Measurements from ENCODE around the gene TMPRSS9.
A peak's percentile ranks its signal among the peaks of the same experiment; 100 is the strongest.
"Not testable (repeated sequence)": the region's sequence is repeated elsewhere in the genome, so short reads cannot be mapped to it uniquely, and the experiment has no call there.

The TMPRSS9 gene

GRCh38 chr19:2443116-2443784 lies 83.2 kb downstream of the TMPRSS9 start:
- DNase-seq: no peak

- no peak for DNase-seq
These were observed 83.7 kb downstream of the TMPRSS9 start for GRCh38 chr19:2443785-2444182.

GRCh38 chr19:2444251-2445002 lies 84.4 kb downstream of the TMPRSS9 start:
- DNase-seq: no peak

- no peak for DNase-seq
These were observed 86.3 kb downstream of the TMPRSS9 start for GRCh38 chr19:2446381-2446780.

GRCh38 chr19:2449019-2449418 lies 89.0 kb downstream of the TMPRSS9 start:
- DNase-seq: no peak

- no peak for DNase-seq
These were observed 91.1 kb downstream of the TMPRSS9 start for GRCh38 chr19:2451138-2451537.

GRCh38 chr19:2451741-2452140 lies 91.7 kb downstream of the TMPRSS9 start:
- DNase-seq: no peak

- no peak for DNase-seq
These were observed 93.5 kb downstream of the TMPRSS9 start for GRCh38 chr19:2453431-2454025.

- no peak for DNase-seq
These were observed 94.3 kb downstream of the TMPRSS9 start for GRCh38 chr19:2454199-2454961.

GRCh38 chr19:2454962-2455850 lies 95.1 kb downstream of the TMPRSS9 start:
- no peak for DNase-seq

- peak; percentile 4 for DNase-seq
These were observed 95.9 kb downstream of the TMPRSS9 start for GRCh38 chr19:2455851-2456570.

GRCh38 chr19:2457394-2458037 lies 97.5 kb downstream of the TMPRSS9 start:
- no peak for DNase-seq

- no peak for DNase-seq
These were observed 98.0 kb downstream of the TMPRSS9 start for GRCh38 chr19:2458054-2458453.

GRCh38 chr19:2458776-2459175 lies 98.7 kb downstream of the TMPRSS9 start:
- not testable (repeated sequence) for DNase-seq

- no peak for DNase-seq
These were observed 100.2 kb downstream of the TMPRSS9 start for GRCh38 chr19:2460245-2460644.

GRCh38 chr19:2461751-2462634 lies 101.9 kb downstream of the TMPRSS9 start:
- DNase-seq: no peak

- DNase-seq: no peak
These were observed 102.8 kb downstream of the TMPRSS9 start for GRCh38 chr19:2462635-2463421.

- not testable (repeated sequence) for DNase-seq
These were observed 103.6 kb downstream of the TMPRSS9 start for GRCh38 chr19:2463694-2464093.

- DNase-seq: no peak
These were observed 104.3 kb downstream of the TMPRSS9 start for GRCh38 chr19:2464389-2464788.
